DND-41 (cell line): Measurements from ENCODE around the gene RBPJ.

Experiments used
- ATAC-seq: fragments of 200-7000 bp; cut with Tn5 transposase; 3 replicates; pipeline ENCODE4 v1.9.1; 2021; ENCODE audit warnings: low read depth; ENCODE audit not compliant: insufficient read depth
- DNase-seq: peaks from one replicate; pipeline ENCODE4 v3.0.0-alpha.2; 2020
- H2AFZ ChIP-seq: 2 replicates; pipeline ENCODE4 v1.6.0; 2012; ENCODE audit warnings: low read depth, low read length
- H3K27ac ChIP-seq: 2 replicates; pipeline ENCODE4 v1.5.1; 2012; ENCODE audit warnings: low read length, inconsistent platforms
- H3K27me3 ChIP-seq: fragments of 200-600 bp; sonication (generic); 2 replicates; pipeline ENCODE4 v1.6.0; 2012; ENCODE audit warnings: low read length, mild to moderate bottlenecking, inconsistent platforms; ENCODE audit not compliant: insufficient read depth, poor library complexity
- H3K36me3 ChIP-seq: 2 replicates; pipeline ENCODE4 v1.5.1; 2012; ENCODE audit warnings: low read length, inconsistent platforms; ENCODE audit not compliant: insufficient read depth
- H3K4me1 ChIP-seq: 2 replicates; pipeline ENCODE4 v1.5.1; 2012; ENCODE audit warnings: mild to moderate bottlenecking, low read length; ENCODE audit not compliant: insufficient read depth
- H3K4me2 ChIP-seq: 2 replicates; pipeline ENCODE4 v1.6.0; 2012; ENCODE audit warnings: mild to moderate bottlenecking, moderate library complexity, low read length, inconsistent platforms; ENCODE audit not compliant: insufficient read depth
- H3K4me3 ChIP-seq, 2 experiments: fragments of 200-600 bp in 1 of 2; shearing (Covaris generic) in 1 of 2; 2 replicates each; pipeline ENCODE4 v1.5.1; 2012 to 2016; ENCODE audit warnings: inconsistent platforms in 2 of 2, low read length in 2 of 2, mild to moderate bottlenecking in 2 of 2, low read depth in 1 of 2, moderate library complexity in 1 of 2
- H3K79me2 ChIP-seq: 2 replicates; pipeline ENCODE4 v1.6.0; 2012; ENCODE audit warnings: low read length, inconsistent platforms; ENCODE audit not compliant: insufficient read depth
- H3K9ac ChIP-seq: 2 replicates; pipeline ENCODE4 v1.6.0; 2012; ENCODE audit warnings: low read depth, mild to moderate bottlenecking, inconsistent platforms, low read length, moderate library complexity
- H3K9me3 ChIP-seq: 2 replicates; pipeline ENCODE4 v1.5.1; 2012; ENCODE audit warnings: low read length, moderate library complexity, mild to moderate bottlenecking, inconsistent platforms; ENCODE audit not compliant: insufficient read depth, severe bottlenecking
- H4K20me1 ChIP-seq: 2 replicates; pipeline ENCODE4 v1.6.0; 2012; ENCODE audit warnings: low read length; ENCODE audit not compliant: insufficient read depth
- EZH2 ChIP-seq: IDR thresholded peaks from 3 replicates; pipeline ENCODE4 v1.6.1; 2012; ENCODE audit warnings: borderline replicate concordance, low read depth, mild to moderate bottlenecking, moderate library complexity, low read length, inconsistent platforms; ENCODE audit not compliant: severe bottlenecking
- TF ChIP-seq, protein P1 (sequence below): IDR thresholded peaks from 2 replicates; pipeline ENCODE4 v1.5.1; 2012; ENCODE audit warnings: borderline replicate concordance, low read length, moderate library complexity, mild to moderate bottlenecking; ENCODE audit not compliant: poor library complexity, severe bottlenecking; ENCODE audit errors: extremely low read depth

RBPJ gene

DNA sequence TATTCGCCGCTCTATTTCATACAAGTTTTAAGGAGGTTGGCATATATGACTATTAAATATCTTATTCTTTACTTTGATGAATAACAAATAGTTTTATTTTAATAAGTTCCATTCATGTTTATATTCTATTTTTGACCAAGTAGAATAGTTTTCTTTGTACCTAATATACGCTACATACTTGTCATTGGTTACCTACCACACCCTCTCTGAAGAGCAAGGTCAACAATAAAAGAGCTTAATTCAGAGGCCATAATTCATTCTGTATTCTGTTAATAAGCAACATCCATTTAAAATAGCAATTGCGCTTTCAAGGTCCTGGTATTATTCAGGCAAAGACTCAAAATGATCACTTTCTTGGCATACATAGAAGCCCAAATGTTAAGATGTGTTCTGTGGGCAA, 24.3 kb upstream of the RBPJ start:
- no peak for DNase-seq
- H3K36me3 ChIP-seq = no peaks in the 10 kb centered on the region
- H3K9ac ChIP-seq = no peak overlapping the region
- H3K79me2 ChIP-seq = no peaks in the 10 kb centered on the region
- H3K4me2 ChIP-seq = no peak overlapping the region
- no peaks in the 10 kb centered on the region for H3K4me1 ChIP-seq
- no peak for ATAC-seq
- no peaks in the 10 kb centered on the region for H3K27me3 ChIP-seq
- no peaks in the 10 kb centered on the region for H3K9me3 ChIP-seq
- H3K27ac ChIP-seq = no peak overlapping the region
- H4K20me1 ChIP-seq = no peaks in the 10 kb centered on the region
- H2AFZ ChIP-seq = no peak overlapping the region
- H3K4me3 ChIP-seq = no peak overlapping the region
- no peak for TF ChIP-seq EZH2
- TF ChIP-seq, protein P1, sequence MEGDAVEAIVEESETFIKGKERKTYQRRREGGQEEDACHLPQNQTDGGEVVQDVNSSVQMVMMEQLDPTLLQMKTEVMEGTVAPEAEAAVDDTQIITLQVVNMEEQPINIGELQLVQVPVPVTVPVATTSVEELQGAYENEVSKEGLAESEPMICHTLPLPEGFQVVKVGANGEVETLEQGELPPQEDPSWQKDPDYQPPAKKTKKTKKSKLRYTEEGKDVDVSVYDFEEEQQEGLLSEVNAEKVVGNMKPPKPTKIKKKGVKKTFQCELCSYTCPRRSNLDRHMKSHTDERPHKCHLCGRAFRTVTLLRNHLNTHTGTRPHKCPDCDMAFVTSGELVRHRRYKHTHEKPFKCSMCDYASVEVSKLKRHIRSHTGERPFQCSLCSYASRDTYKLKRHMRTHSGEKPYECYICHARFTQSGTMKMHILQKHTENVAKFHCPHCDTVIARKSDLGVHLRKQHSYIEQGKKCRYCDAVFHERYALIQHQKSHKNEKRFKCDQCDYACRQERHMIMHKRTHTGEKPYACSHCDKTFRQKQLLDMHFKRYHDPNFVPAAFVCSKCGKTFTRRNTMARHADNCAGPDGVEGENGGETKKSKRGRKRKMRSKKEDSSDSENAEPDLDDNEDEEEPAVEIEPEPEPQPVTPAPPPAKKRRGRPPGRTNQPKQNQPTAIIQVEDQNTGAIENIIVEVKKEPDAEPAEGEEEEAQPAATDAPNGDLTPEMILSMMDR = no peak

DNA sequence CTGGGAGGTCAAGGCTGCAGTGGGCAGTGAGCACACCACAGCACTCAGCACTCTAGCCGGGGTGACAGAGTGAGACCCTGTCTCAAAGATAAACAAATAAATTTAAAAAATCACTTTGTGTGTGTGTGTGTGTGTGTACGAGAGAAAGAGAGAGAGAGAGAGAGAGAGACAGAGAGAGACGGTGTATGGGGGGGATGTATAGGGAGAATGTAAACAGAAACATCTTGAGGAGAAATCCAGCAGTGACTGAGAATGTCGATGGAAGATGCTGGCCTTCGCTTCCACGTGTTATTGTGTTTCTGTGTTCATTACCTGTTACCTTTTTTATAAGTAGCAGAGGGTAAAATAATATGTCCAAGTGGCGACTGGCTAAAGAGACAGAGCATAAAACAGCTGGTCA, 23.6 kb upstream of the RBPJ start:
- Histone ChIP-seq H3K79me2 (no peaks in the 10 kb centered on the region), H3K4me3 (no peak overlapping the region), H3K27ac (no peak overlapping the region), H3K9ac (no peak overlapping the region), H3K4me1 (no peaks in the 10 kb centered on the region), H3K27me3 (no peaks in the 10 kb centered on the region), H3K4me2 (no peak overlapping the region), H3K9me3 (no peaks in the 10 kb centered on the region), H2AFZ (no peak overlapping the region), H4K20me1 (no peaks in the 10 kb centered on the region), H3K36me3 (no peaks in the 10 kb centered on the region)
- DNase-seq = no peak
- no peak for ATAC-seq
- no peak for TF ChIP-seq EZH2
- TF ChIP-seq, protein P1 = no peak

DNA sequence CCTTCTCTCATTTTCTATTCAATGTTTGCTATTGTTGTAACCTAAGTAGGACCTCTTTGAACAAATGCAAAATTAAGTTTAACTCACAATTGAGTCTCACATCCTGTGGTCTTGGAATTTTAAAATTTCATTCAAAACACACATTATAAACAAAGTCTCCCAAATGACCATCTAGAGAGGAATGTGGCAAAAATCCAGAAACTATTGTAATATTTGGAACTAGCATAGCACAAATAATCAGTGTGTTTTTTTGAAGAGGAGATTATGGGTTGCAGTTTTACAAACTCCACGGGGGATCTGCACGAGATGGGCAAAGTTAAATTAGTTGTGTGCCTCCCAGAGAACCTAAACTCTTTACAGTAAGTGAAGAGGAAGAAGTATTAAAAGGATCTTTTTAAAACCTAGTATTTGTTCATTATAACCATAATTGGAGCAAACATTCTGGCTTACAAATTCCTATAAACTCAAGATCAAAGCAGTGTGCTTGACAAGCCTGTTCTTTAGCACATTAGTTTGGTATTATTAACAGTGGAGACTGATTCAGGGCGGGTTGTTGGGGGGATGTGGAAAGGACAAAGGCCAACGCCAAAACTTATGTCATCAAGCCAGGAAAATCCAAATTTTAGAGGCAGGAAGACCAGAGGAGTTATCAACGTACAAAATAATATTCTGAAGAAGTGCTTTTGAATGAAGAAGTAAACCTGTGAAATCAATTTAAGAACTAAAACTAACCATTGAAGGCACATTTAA, 22.4 kb upstream of the RBPJ start:
- Histone ChIP-seq H2AFZ (no peak overlapping the region), H4K20me1 (no peaks in the 10 kb centered on the region), H3K4me3 (no peak overlapping the region), H3K27ac (no peak overlapping the region), H3K27me3 (no peaks in the 10 kb centered on the region), H3K4me1 (no peaks in the 10 kb centered on the region), H3K36me3 (no peaks in the 10 kb centered on the region), H3K9me3 (no peaks in the 10 kb centered on the region), H3K79me2 (no peaks in the 10 kb centered on the region), H3K4me2 (no peak overlapping the region), H3K9ac (no peak overlapping the region)
- DNase-seq = no peak
- TF ChIP-seq EZH2 = no peak
- TF ChIP-seq, protein P1 = no peak
- no peak for ATAC-seq
